Neuronal stem cell (in vitro differentiated cells): ENCODE data around the gene COL11A1.
A peak's percentile ranks its signal among the peaks of the same experiment; 100 is the strongest.

Experiments
- DNase-seq: peaks from one replicate; pipeline ENCODE4 v3.0.0-alpha.2; 2013; ENCODE audit warnings: low spot score
- H2AFZ ChIP-seq: one replicate; pipeline ENCODE4 v1.6.1; 2013; ENCODE audit warnings: mild to moderate bottlenecking, low read length, inconsistent platforms
- H2AK5ac ChIP-seq: 2 replicates; pipeline ENCODE4 v1.6.1; 2013; ENCODE audit warnings: low read depth, mild to moderate bottlenecking, inconsistent platforms, low read length, moderate library complexity, mixed read lengths
- H2BK120ac ChIP-seq: 2 replicates; pipeline ENCODE4 v1.6.1; 2013; ENCODE audit warnings: low read depth, mild to moderate bottlenecking, inconsistent platforms, low read length, moderate library complexity, mixed read lengths
- H2BK12ac ChIP-seq: one replicate; pipeline ENCODE4 v1.6.1; 2013; ENCODE audit warnings: low read length, inconsistent platforms
- H2BK15ac ChIP-seq: 2 replicates; pipeline ENCODE4 v1.6.1; 2013; ENCODE audit warnings: mild to moderate bottlenecking, low read length, inconsistent platforms, mixed read lengths
- H2BK5ac ChIP-seq: one replicate; pipeline ENCODE4 v1.6.1; 2013; ENCODE audit warnings: inconsistent platforms, mild to moderate bottlenecking, low read length, moderate library complexity
- H3K14ac ChIP-seq: one replicate; pipeline ENCODE4 v1.6.1; 2013; ENCODE audit warnings: low read length, inconsistent platforms
- H3K18ac ChIP-seq: 2 replicates; pipeline ENCODE4 v1.6.1; 2013; ENCODE audit warnings: low read length, inconsistent platforms
- H3K23ac ChIP-seq: 2 replicates; pipeline ENCODE4 v1.6.1; 2013; ENCODE audit warnings: low read depth, mild to moderate bottlenecking, mixed read lengths, low read length, inconsistent platforms; ENCODE audit not compliant: poor library complexity
- H3K27ac ChIP-seq: replicated peaks from 3 replicates; pipeline ENCODE4 v1.5.1; 2013; ENCODE audit warnings: low read length, inconsistent platforms
- H3K27me3 ChIP-seq, 3 experiments: 2 replicates each; pipeline ENCODE4 v1.6.1; 2013; ENCODE audit warnings: low read length in 3 of 3, mild to moderate bottlenecking in 2 of 3, inconsistent platforms in 1 of 3, low read depth in 1 of 3, mixed read lengths in 1 of 3, moderate library complexity in 1 of 3; ENCODE audit not compliant: control insufficient read depth in 3 of 3, insufficient read depth in 3 of 3
- H3K36me3 ChIP-seq, 2 donors: replicated peaks in 1 of 2; 2 replicates each; pipeline ENCODE4 v1.6.1; 2013; ENCODE audit warnings: low read length in 2 of 2; ENCODE audit not compliant: control insufficient read depth in 2 of 2, insufficient read depth in 2 of 2
- H3K4ac ChIP-seq: 2 replicates; pipeline ENCODE4 v1.6.1; 2013; ENCODE audit warnings: inconsistent platforms, mild to moderate bottlenecking, low read length, moderate library complexity
- H3K4me1 ChIP-seq, 2 donors: 1 replicate in 1 of 2; 2 replicates in 1 of 2; pipeline ENCODE4 v1.6.1; 2013; ENCODE audit warnings: low read length in 2 of 2, low read depth in 1 of 2; ENCODE audit not compliant: control insufficient read depth in 2 of 2, insufficient read depth in 1 of 2
- H3K4me2 ChIP-seq: one replicate; pipeline ENCODE4 v1.6.1; 2013; ENCODE audit warnings: mild to moderate bottlenecking, low read length, inconsistent platforms; ENCODE audit not compliant: insufficient read depth, poor library complexity, severe bottlenecking
- H3K4me3 ChIP-seq, 2 donors: 2 replicates each; pipeline ENCODE4 v1.5.1; 2013; ENCODE audit warnings: low read length in 2 of 2, mild to moderate bottlenecking in 2 of 2, inconsistent platforms in 1 of 2, moderate library complexity in 1 of 2
- H3K79me1 ChIP-seq: one replicate; pipeline ENCODE4 v1.6.1; 2013; ENCODE audit warnings: low read depth, mild to moderate bottlenecking, inconsistent platforms, low read length, moderate library complexity
- H3K9ac ChIP-seq: one replicate; pipeline ENCODE4 v1.6.1; 2013; ENCODE audit warnings: mild to moderate bottlenecking, low read depth, low read length, inconsistent platforms; ENCODE audit not compliant: poor library complexity
- H3K9me3 ChIP-seq, 2 donors: replicated peaks in 1 of 2; 2 replicates each; pipeline versions ENCODE3 to v1.6.1; 2013; ENCODE audit warnings: low read length in 2 of 2, mild to moderate bottlenecking in 2 of 2, inconsistent platforms in 1 of 2, low read depth in 1 of 2, mixed read lengths in 1 of 2, moderate library complexity in 1 of 2; ENCODE audit not compliant: control insufficient read depth in 2 of 2, insufficient read depth in 1 of 2
- H4K8ac ChIP-seq: one replicate; pipeline ENCODE4 v1.6.1; 2013; ENCODE audit warnings: low read depth, mild to moderate bottlenecking, inconsistent platforms, low read length, moderate library complexity
- H4K91ac ChIP-seq: one replicate; pipeline ENCODE4 v1.6.1; 2013; ENCODE audit warnings: low read length, low read depth, mild to moderate bottlenecking, inconsistent platforms; ENCODE audit not compliant: poor library complexity
- WGBS, 2 donors: extraction: QIAGEN DNeasy Blood & Tissue Kit; methylation state at CpG; one replicate each; pipeline ENCODE4 v1.1.7; 2013; ENCODE audit warnings: missing lambda C conversion rate in 2 of 2, mixed read lengths in 1 of 2; ENCODE audit not compliant: insufficient read length in 2 of 2, insufficient replicate concordance in 1 of 2; ENCODE audit errors: extremely low coverage in 2 of 2; 5-methylcytosine and 5-hydroxymethylcytosine counted together

Gene COL11A1

GRCh38 chr1:102853701-102854187, 254.6 kb downstream of the COL11A1 start:
- DNase-seq = no peak
- Histone ChIP-seq H2AK5ac (no peak overlapping the region), H4K91ac (no peak overlapping the region), H3K18ac (peak overlapping the region; percentile 54), H2BK120ac (no peak overlapping the region), H3K4me1 (no peaks in the 10 kb centered on the region), H3K4me2 (no peak overlapping the region), H3K9ac (no peak overlapping the region), H2BK5ac (no peak overlapping the region), H3K23ac (no peak overlapping the region), H3K4me3 (no peak overlapping the region), H3K27ac (no peak overlapping the region), H2BK15ac (no peak overlapping the region), H3K4ac (no peak overlapping the region), H4K8ac (no peak overlapping the region), H3K27me3 (no peaks in the 10 kb centered on the region), H3K9me3 (peaks cover 0 to 1% of the 10 kb centered on the region in 2 donors), H2BK12ac (no peak overlapping the region), H3K79me1 (no peaks in the 10 kb centered on the region), H2AFZ (no peak overlapping the region), H3K14ac (no peak overlapping the region), H3K36me3 (no peaks in the 10 kb centered on the region)
- WGBS, 2 donors = no CpG with 5 or more reads among the region's 50 CpGs

- peaks cover 0 to 1% of the 10 kb centered on the region in 2 donors for H3K9me3 ChIP-seq
- no peak overlapping the region for H3K4ac ChIP-seq
- no peak overlapping the region for H3K14ac ChIP-seq
- no peak overlapping the region for H4K8ac ChIP-seq
- no peaks in the 10 kb centered on the region for H3K27me3 ChIP-seq
- no peak overlapping the region for H3K9ac ChIP-seq
- no peak overlapping the region for H2BK15ac ChIP-seq
- H2AFZ ChIP-seq = no peak overlapping the region
- H3K79me1 ChIP-seq = no peaks in the 10 kb centered on the region
- H3K4me2 ChIP-seq = no peak overlapping the region
- H2BK5ac ChIP-seq = no peak overlapping the region
- DNase-seq = no peak
- no peak overlapping the region for H3K18ac ChIP-seq
- no peaks in the 10 kb centered on the region for H3K36me3 ChIP-seq
- H2BK120ac ChIP-seq = no peak overlapping the region
- H2AK5ac ChIP-seq = no peak overlapping the region
- H3K27ac ChIP-seq = no peak overlapping the region
- no peak overlapping the region for H4K91ac ChIP-seq
- H2BK12ac ChIP-seq = no peak overlapping the region
- H3K4me3 ChIP-seq = no peak overlapping the region
- no peak overlapping the region for H3K23ac ChIP-seq
- no peaks in the 10 kb centered on the region for H3K4me1 ChIP-seq
These were observed 255.2 kb downstream of the COL11A1 start for GRCh38 chr1:102853136-102853535.

- Histone ChIP-seq H4K8ac (no peak overlapping the region), H3K4me3 (no peak overlapping the region), H3K14ac (no peak overlapping the region), H3K79me1 (no peaks in the 10 kb centered on the region), H2BK12ac (no peak overlapping the region), H3K4ac (no peak overlapping the region), H2BK15ac (no peak overlapping the region), H3K27ac (no peak overlapping the region), H3K18ac (no peak overlapping the region), H3K9ac (no peak overlapping the region), H2AFZ (no peak overlapping the region), H4K91ac (no peak overlapping the region), H3K23ac (no peak overlapping the region), H3K4me1 (no peaks in the 10 kb centered on the region), H2AK5ac (no peak overlapping the region), H3K36me3 (no peaks in the 10 kb centered on the region), H3K9me3 (peaks cover 0 to 1% of the 10 kb centered on the region in 2 donors), H2BK5ac (no peak overlapping the region), H3K27me3 (no peaks in the 10 kb centered on the region), H2BK120ac (no peak overlapping the region), H3K4me2 (no peak overlapping the region)
- no CpG with 5 or more reads among the region's 2 CpGs for WGBS, 2 donors
- no peak for DNase-seq
These were observed 255.7 kb downstream of the COL11A1 start for GRCh38 chr1:102852613-102853012.

DNA sequence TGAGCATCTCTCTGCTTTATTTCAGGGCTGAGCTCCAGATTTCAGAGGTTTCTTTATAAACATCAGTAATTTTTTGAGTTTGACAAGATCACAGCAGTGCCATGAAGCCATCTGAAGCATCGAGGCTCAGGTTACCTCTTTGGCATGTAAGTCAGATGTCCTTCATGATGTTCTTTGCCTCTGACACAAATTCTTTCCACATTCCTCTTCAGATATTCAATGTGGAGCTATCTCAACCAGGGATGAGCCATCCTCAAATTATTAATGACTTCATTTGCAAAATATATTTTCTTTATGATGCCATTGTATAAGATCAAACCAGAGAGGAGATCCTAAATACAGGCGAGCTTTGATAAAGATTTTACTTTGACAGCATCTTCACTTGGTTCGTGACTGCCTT, 256.7 kb downstream of the COL11A1 start:
- no CpG with 5 or more reads among the region's 3 CpGs for WGBS, 2 donors
- DNase-seq = no peak

More for the DNA sequence above, 256.7 kb downstream of the COL11A1 start:
- no peak overlapping the region for H3K4me2 ChIP-seq
- no peaks in the 10 kb centered on the region for H3K27me3 ChIP-seq
- no peak overlapping the region for H4K8ac ChIP-seq
- H3K23ac ChIP-seq = no peak overlapping the region
- no peak overlapping the region for H2BK15ac ChIP-seq
- no peak overlapping the region for H2BK5ac ChIP-seq
- H2AK5ac ChIP-seq = no peak overlapping the region
- no peaks in the 10 kb centered on the region for H3K4me1 ChIP-seq
- H3K4ac ChIP-seq = no peak overlapping the region
- peaks cover 0 to 1% of the 10 kb centered on the region in 2 donors for H3K9me3 ChIP-seq
- no peak overlapping the region for H3K14ac ChIP-seq
- no peak overlapping the region for H2BK12ac ChIP-seq
- no peaks in the 10 kb centered on the region for H3K79me1 ChIP-seq
- H3K4me3 ChIP-seq = no peak overlapping the region
- H4K91ac ChIP-seq = no peak overlapping the region
- H3K9ac ChIP-seq = no peak overlapping the region
- no peaks in the 10 kb centered on the region for H3K36me3 ChIP-seq
- no peak overlapping the region for H3K18ac ChIP-seq
- H2BK120ac ChIP-seq = no peak overlapping the region
- H3K27ac ChIP-seq = no peak overlapping the region
- no peak overlapping the region for H2AFZ ChIP-seq
